Spleen (tissue), 11 donors: ENCODE data around the gene ALDH2. TPM values are rescaled to one million over a fixed set of nuclear protein-coding genes. Genes with fewer than 3 reads are reported as not detected.
A peak's percentile ranks its signal among the peaks of the same experiment; 100 is the strongest.

ENCODE experiments used
- DNase-seq: peaks from one replicate; pipeline ENCODE4 v3.0.0-alpha.2; 2020
- H3K27ac ChIP-seq, 8 donors: fragments of 200-600 bp; sonication (generic) in 7 of 8; 1 replicate in 4 of 8; 2 replicates in 4 of 8; pipeline versions ENCODE4 v1.5.0 to v1.8.0; 2016 to 2021; ENCODE audit warnings: inconsistent platforms in 4 of 8, mild to moderate bottlenecking in 4 of 8, moderate library complexity in 1 of 8
- H3K27me3 ChIP-seq, 7 donors: fragments of 200-600 bp; sonication (generic) in 6 of 7; replicated peaks in 1 of 7; 1 replicate in 4 of 7; 2 replicates in 3 of 7; pipeline versions ENCODE4 v1.5.0 to v1.8.0; 2016 to 2021; ENCODE audit warnings: inconsistent platforms in 3 of 7, mild to moderate bottlenecking in 1 of 7
- H3K36me3 ChIP-seq, 6 donors: fragments of 200-600 bp; sonication (generic) in 5 of 6; 1 replicate in 4 of 6; 2 replicates in 2 of 6; pipeline versions ENCODE4 v1.5.0 to v1.8.0; 2016 to 2021; ENCODE audit warnings: inconsistent platforms in 2 of 6
- H3K4me1 ChIP-seq, 6 donors: fragments of 200-600 bp; sonication (generic) in 5 of 6; 1 replicate in 3 of 6; 2 replicates in 3 of 6; pipeline versions ENCODE4 v1.5.0 to v1.8.0; 2016 to 2021; ENCODE audit warnings: inconsistent platforms in 3 of 6
- H3K4me3 ChIP-seq, 8 donors: fragments of 200-600 bp; sonication (generic) in 7 of 8; 1 replicate in 4 of 8; 2 replicates in 4 of 8; pipeline versions ENCODE4 v1.5.0 to v1.8.0; 2016 to 2021; ENCODE audit warnings: inconsistent platforms in 4 of 8, mild to moderate bottlenecking in 4 of 8, moderate library complexity in 2 of 8
- H3K9me3 ChIP-seq, 8 donors: fragments of 200-600 bp; sonication (generic) in 7 of 8; 1 replicate in 4 of 8; 2 replicates in 4 of 8; pipeline versions ENCODE4 v1.5.0 to v1.8.0; 2016 to 2021; ENCODE audit warnings: inconsistent platforms in 4 of 8
- POLR2A ChIP-seq, 3 donors: fragments of 450-650 bp; IDR thresholded peaks; one replicate each; pipeline ENCODE4 v1.5.1; 2017; ENCODE audit warnings: antibody characterized with exemption in 3 of 3, mild to moderate bottlenecking in 1 of 3
- POLR2AphosphoS5 ChIP-seq, 3 donors: sonication (generic); formaldehyde crosslinking; IDR thresholded peaks; one replicate each; pipeline ENCODE4 v1.5.1; 2017; ENCODE audit warnings: antibody characterized with exemption in 3 of 3
- WGBS, 5 donors: extraction: QIAGEN DNeasy Blood & Tissue Kit in 3 of 5; methylation state at CpG; one replicate each; pipeline versions ENCODE4 v1.1.5 to v1.1.7; 2013 to 2018; 5-methylcytosine and 5-hydroxymethylcytosine counted together
- intact Hi-C: fragments of 100-400 bp; cut with DNase I; formaldehyde crosslinking; loops from one replicate; pipeline ENCODE4 v1.15.0; 2023; ENCODE audit warnings: low total_unique reads
- polyA plus RNA-seq, 3 donors: library from polyadenylated mRNA; stranded (reverse); fragments of 200-250 nt; gene quantifications; one replicate each; pipeline ENCODE4 v1.2.1, GENCODE V29; 2013
- total RNA-seq, 7 donors: library from RNA; depleted of rRNA in 3 of 7; stranded (reverse); fragments of >200 nt in 3 of 7; fragmentation: NEBNext Ultra II Directional in 4 of 7; extraction: Animal tissue kit (Norgen Biotek cat#: 25700) in 4 of 7; gene quantifications; one replicate each; pipeline versions ENCODE4 v1.1.0 to v1.2.1, GENCODE V29; 2016 to 2021
- TF ChIP-seq, protein P1 (sequence below), 11 experiments: fragments of 200-600 bp in 7 of 11; fragments of 450-650 bp in 4 of 11; sonication (generic) in 4 of 11; IDR thresholded peaks in 8 of 11; conservative IDR thresholded peaks in 3 of 11; 1 replicate in 7 of 11; 2 replicates in 4 of 11; pipeline versions ENCODE4 v1.4.0 to v1.8.0; 2016 to 2021; ENCODE audit warnings: antibody characterized with exemption in 11 of 11, inconsistent platforms in 4 of 11, mild to moderate bottlenecking in 1 of 11
- donor health status: healthy with polysubstance abuse.
- donor health status: DM: no; HTN: no; CAD: no; lungs with moderate emphysema.
- donor health status: DM: no; HTN: no; CAD: no.
- donor health status: Bipolar disorder and iron deficiency.
- donor health status: healthy.
- donor health status: DM: no; HTN: no; CAD: no.
- donor health status: DM: yes; HTN: yes; CAD: no.

The ALDH2 gene
- total and polyA plus RNA-seq, 10 donors, result 30.8 to 78.9 (median 47.5) TPM

DNA sequence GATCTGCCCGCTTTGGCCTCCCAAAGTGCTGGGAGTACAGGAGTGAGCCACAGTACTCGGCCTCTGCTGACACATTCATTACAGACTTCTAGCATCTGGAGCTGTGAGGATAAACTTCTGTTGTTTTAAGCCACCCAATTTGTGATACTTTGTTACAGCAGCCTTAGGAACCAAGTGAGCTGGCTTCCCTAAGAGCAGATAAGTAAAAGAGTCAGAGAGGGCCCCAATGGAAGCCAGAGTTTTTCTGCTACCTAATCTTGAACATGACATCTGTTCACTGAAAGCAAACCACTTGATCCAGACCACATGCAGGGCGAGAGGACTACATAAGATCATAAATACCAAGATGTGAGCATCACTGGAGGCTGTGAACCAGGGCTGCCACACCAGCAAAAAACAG lies 71.6 kb downstream of the ALDH2 start:
- no peak overlapping the region for H3K4me3 ChIP-seq
- intact Hi-C loops, result no loop called here
- WGBS, 5 donors, result 90 to 97% (median 93%) methylated on average over 3 of the region's 3 CpGs

GRCh38 chr12:111840807-111841206 lies 74.1 kb downstream of the ALDH2 start:
- peaks cover 41 to 63% (median 52%) of the 10 kb centered on the region in 6 donors for H3K4me1 ChIP-seq
- H3K27ac ChIP-seq, result peak overlapping the region; percentile 91 to 96 (median 94)
- H3K9me3 ChIP-seq, result no peaks in the 10 kb centered on the region
- DNase-seq, result no peak
- no peaks in the 10 kb centered on the region for H3K27me3 ChIP-seq
- TF ChIP-seq POLR2AphosphoS5 (IDR thresholded peaks at IDR 0.05) (no peak), POLR2A (IDR thresholded peaks at IDR 0.05) (no peak)
- TF ChIP-seq, protein P1, sequence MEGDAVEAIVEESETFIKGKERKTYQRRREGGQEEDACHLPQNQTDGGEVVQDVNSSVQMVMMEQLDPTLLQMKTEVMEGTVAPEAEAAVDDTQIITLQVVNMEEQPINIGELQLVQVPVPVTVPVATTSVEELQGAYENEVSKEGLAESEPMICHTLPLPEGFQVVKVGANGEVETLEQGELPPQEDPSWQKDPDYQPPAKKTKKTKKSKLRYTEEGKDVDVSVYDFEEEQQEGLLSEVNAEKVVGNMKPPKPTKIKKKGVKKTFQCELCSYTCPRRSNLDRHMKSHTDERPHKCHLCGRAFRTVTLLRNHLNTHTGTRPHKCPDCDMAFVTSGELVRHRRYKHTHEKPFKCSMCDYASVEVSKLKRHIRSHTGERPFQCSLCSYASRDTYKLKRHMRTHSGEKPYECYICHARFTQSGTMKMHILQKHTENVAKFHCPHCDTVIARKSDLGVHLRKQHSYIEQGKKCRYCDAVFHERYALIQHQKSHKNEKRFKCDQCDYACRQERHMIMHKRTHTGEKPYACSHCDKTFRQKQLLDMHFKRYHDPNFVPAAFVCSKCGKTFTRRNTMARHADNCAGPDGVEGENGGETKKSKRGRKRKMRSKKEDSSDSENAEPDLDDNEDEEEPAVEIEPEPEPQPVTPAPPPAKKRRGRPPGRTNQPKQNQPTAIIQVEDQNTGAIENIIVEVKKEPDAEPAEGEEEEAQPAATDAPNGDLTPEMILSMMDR (IDR thresholded peaks at IDR 0.05 in 8 of 11, conservative IDR thresholded peaks at IDR 0.05 in 3 of 11), result no peak
- intact Hi-C loops, result no loop called here
- H3K36me3 ChIP-seq, result peaks cover 0 to 39% (median 12%) of the 10 kb centered on the region in 6 donors
- WGBS, 5 donors, result 30 to 40% (median 39%) methylated on average over 11 of the region's 11 CpGs
- H3K4me3 ChIP-seq, result peak overlapping the region; percentile 78 to 100 (median 95)

More for the DNA sequence above, 71.6 kb downstream of the ALDH2 start:
- TF ChIP-seq, protein P1 (IDR thresholded peaks at IDR 0.05 in 8 of 11, conservative IDR thresholded peaks at IDR 0.05 in 3 of 11), result no peak
- TF ChIP-seq POLR2AphosphoS5 (IDR thresholded peaks at IDR 0.05) (no peak), POLR2A (IDR thresholded peaks at IDR 0.05) (no peak)
- Histone ChIP-seq H3K27ac (no peak overlapping the region), H3K27me3 (peaks cover 0 to 4% (median 0%) of the 10 kb centered on the region in 7 donors), H3K4me1 (peaks cover 23 to 51% (median 34%) of the 10 kb centered on the region in 6 donors), H3K9me3 (no peaks in the 10 kb centered on the region), H3K36me3 (peaks cover 0 to 22% (median 12%) of the 10 kb centered on the region in 6 donors)
- DNase-seq, result no peak

DNA sequence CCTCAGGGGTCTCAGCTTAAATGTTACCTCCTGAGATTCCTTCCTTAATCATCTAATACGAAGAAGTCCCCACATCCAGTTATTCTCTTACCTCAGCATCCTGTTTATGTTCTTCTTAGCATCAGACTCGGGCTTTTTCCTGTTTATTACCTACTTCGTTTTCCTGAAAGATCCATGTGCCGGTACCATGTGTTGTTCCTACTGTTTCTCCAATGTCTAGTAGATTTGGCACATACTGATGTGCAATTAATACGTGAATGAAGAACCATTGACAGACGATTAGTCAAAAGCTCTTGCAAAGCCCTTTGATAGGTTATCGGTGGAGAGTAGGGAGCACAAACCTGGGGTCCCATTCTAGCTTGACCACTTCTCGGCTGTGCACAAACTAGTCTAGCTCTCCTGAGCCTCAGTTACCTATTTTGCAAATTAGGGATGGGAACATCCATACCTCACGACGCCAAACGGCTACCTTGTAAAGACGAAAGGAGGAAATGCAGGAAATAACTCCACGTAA lies 74.6 kb downstream of the ALDH2 start:
- intact Hi-C loops, result no loop called here
- Histone ChIP-seq H3K4me1 (peaks cover 42 to 68% (median 54%) of the 10 kb centered on the region in 6 donors), H3K27ac (peak overlapping the region; percentile 91 to 96 (median 94)), H3K27me3 (no peaks in the 10 kb centered on the region), H3K36me3 (peaks cover 0 to 44% (median 12%) of the 10 kb centered on the region in 6 donors), H3K4me3 (peak overlapping the region; percentile 78 to 100 (median 95)), H3K9me3 (no peaks in the 10 kb centered on the region)
- TF ChIP-seq, protein P1 (IDR thresholded peaks at IDR 0.05 in 8 of 11, conservative IDR thresholded peaks at IDR 0.05 in 3 of 11), result no peak
- no peak for TF ChIP-seq POLR2AphosphoS5 (IDR thresholded peaks at IDR 0.05)
- TF ChIP-seq POLR2A (IDR thresholded peaks at IDR 0.05), result no peak
- WGBS, 5 donors, result 0 to 1% (median 1%) methylated on average over 13 of the region's 13 CpGs
- no peak for DNase-seq

GRCh38 chr12:111841750-111842555 lies 75.2 kb downstream of the ALDH2 start, which contains the start of gene MAPKAPK5:
MAPKAPK5 (plus strand) TSS chr12:111842228; CDS start chr12:111842734, 506 bp downstream.
- Histone ChIP-seq H3K27ac (peak within 1 kb of the TSS; percentile 91 to 96 (median 94)), H3K4me3 (peak within 1 kb of the TSS; percentile 78 to 100 (median 95)), H3K36me3 (peaks cover 0 to 50% (median 12%) of the 10 kb centered on the region in 6 donors), H3K4me1 (peaks cover 42 to 75% (median 55%) of the 10 kb centered on the region in 6 donors), H3K27me3 (no peaks in the 10 kb centered on the region), H3K9me3 (no peaks in the 10 kb centered on the region)
- DNase-seq, result peak; percentile 99
- intact Hi-C loops, result no loop called here
- 0 to 1% (median 0%) methylated on average over 25 to 84 of the region's 84 CpGs for WGBS, 5 donors
- TF ChIP-seq, protein P1 (IDR thresholded peaks at IDR 0.05 in 8 of 11, conservative IDR thresholded peaks at IDR 0.05 in 3 of 11), result peak in 3 of 11 experiments; percentile 18 to 34 (median 30)
- TF ChIP-seq POLR2AphosphoS5 (IDR thresholded peaks at IDR 0.05), result peak; percentile 97 to 98 (median 97)
- peak in 1 of 3 donors; percentile 95 for TF ChIP-seq POLR2A (IDR thresholded peaks at IDR 0.05)
